Hematopoietic multipotent progenitor cell treated with erythropoietin and hydrocortisone succinate and interleukin-3 and kit ligand, for 17 days (in vitro differentiated cells): ENCODE results near the gene ACBD3.

Source experiments
- DNase-seq: peaks from one replicate; pipeline ENCODE4 v3.0.0-alpha.2; 2015; ENCODE audit warnings: low spot score

Gene ACBD3

GRCh38 chr1:226201029-226201593, 14.6 kb upstream of the ACBD3 start:
- DNase-seq = no peak

- DNase-seq = no peak
Measured at GRCh38 chr1:226199971-226200370, 13.4 kb upstream of the ACBD3 start.

- no peak for DNase-seq
Measured at GRCh38 chr1:226195144-226195543, 8.6 kb upstream of the ACBD3 start.

- no peak for DNase-seq
Measured at GRCh38 chr1:226187380-226187779, 839 bp upstream of the ACBD3 start.

- no peak for DNase-seq
Measured at GRCh38 chr1:226187019-226187322, 430 bp upstream of the ACBD3 start.

GRCh38 chr1:226185141-226186036, 1.2 kb downstream of the ACBD3 start:
- no peak for DNase-seq

- DNase-seq = peak; percentile 39
Measured at GRCh38 chr1:226181996-226182714, 4.4 kb downstream of the ACBD3 start.

GRCh38 chr1:226176870-226177269, 9.7 kb downstream of the ACBD3 start:
- DNase-seq = no peak

GRCh38 chr1:226172589-226172988, 14.0 kb downstream of the ACBD3 start:
- DNase-seq = no peak

- DNase-seq = no peak
Measured at GRCh38 chr1:226166341-226166740, 20.2 kb downstream of the ACBD3 start.

GRCh38 chr1:226164154-226164553, 22.4 kb downstream of the ACBD3 start:
- no peak for DNase-seq

- no peak for DNase-seq
Measured at GRCh38 chr1:226162898-226163297, 23.6 kb downstream of the ACBD3 start.

GRCh38 chr1:226158983-226159382, 27.6 kb downstream of the ACBD3 start:
- no peak for DNase-seq

GRCh38 chr1:226158457-226158856, 28.1 kb downstream of the ACBD3 start:
- no peak for DNase-seq

- DNase-seq = no peak
Measured at GRCh38 chr1:226157761-226158316, 28.7 kb downstream of the ACBD3 start.

- DNase-seq = no peak
Measured at GRCh38 chr1:226154593-226154992, 31.9 kb downstream of the ACBD3 start.

- no peak for DNase-seq
Measured at GRCh38 chr1:226149806-226150205, 36.7 kb downstream of the ACBD3 start.

GRCh38 chr1:226148121-226148648, 38.4 kb downstream of the ACBD3 start:
- DNase-seq = no peak

GRCh38 chr1:226144045-226144444, 42.5 kb downstream of the ACBD3 start:
- DNase-seq = no peak

GRCh38 chr1:226135709-226136108, 50.8 kb downstream of the ACBD3 start:
- no peak for DNase-seq

- no peak for DNase-seq
Measured at GRCh38 chr1:226135059-226135651, 51.4 kb downstream of the ACBD3 start.
